ENCODE measurements around the gene TRIM28.

DNA sequence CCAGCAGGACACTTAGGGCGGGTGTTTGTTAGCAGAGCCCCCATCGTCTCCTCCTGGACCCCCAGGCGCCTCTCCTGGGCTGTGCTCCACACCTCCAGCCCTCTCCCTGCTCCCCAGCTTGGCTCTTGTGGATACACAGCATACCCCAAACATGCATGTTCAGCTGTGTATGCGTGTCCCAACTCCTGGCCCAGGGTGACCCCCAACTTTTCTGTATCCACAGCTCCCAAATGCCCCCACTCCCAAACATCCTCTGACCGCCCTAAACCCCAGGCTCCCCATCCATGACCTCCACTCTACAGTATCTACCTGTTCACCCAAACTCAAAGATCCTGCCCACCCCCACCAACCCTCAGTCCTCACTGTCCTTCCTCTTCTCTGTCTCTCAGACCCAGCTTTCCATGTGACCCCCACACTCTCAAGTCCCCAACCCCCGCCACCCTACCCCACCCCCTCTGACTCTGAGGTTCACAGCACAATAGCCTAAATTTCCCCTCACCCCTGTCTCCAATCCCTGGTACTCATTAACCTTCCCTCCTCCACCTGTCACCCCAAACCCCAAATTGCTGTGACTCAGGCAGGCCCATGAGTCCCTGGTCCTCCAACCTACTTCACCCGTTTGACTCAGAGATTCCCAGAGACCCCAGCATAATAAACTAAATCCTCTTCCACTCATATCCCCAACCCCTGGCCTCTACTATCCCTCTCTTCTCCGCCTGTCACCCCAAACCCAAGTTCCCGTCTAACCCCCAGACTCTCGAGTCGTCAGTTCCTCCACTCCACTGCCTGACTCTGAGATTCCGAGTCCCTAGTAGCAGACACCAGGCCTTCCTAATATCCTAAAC lies 13.6 kb downstream of the TRIM28 start:
- TF ChIP-seq POLR2AphosphoS5 (IDR thresholded peaks at IDR 0.05; ENCODE audit: borderline replicate concordance, low read depth, low read length) (no peak), EZH2 (IDR thresholded peaks at IDR 0.05) (no peak), FOXP2 (optimal IDR thresholded peaks at IDR 0.05; ENCODE audit: control extremely low read depth, extremely low read length, insufficient read depth) (no peak)
